NCI-H1417 treated with DMSO at 0.1 percent for 48 hours (cell line): ENCODE measurements around the gene CRYZL1.
A peak's percentile ranks its signal among the peaks of the same experiment; 100 is the strongest.
"Not testable (repeated sequence)": the region's sequence is repeated elsewhere in the genome, so short reads cannot be mapped to it uniquely, and the experiment has no call there.

Experiments
- DNase-seq: peaks from one replicate; lab custom pipeline; 2025; lab: John Stamatoyannopoulos, UW

Gene CRYZL1

GRCh38 chr21:33641352-33642026 is at the start of gene CRYZL1:
Gene CRYZL1, minus strand, starts transcription at chr21:33641741. Its CDS starts 10,190 bp downstream, at chr21:33631551.
- peak; percentile 99 for DNase-seq

- no peak for DNase-seq
Observed at GRCh38 chr21:33690874-33691273, 49.3 kb upstream of the CRYZL1 start.

- no peak for DNase-seq
Observed at GRCh38 chr21:33688353-33688752, 46.8 kb upstream of the CRYZL1 start.

- DNase-seq, result no peak
Observed at GRCh38 chr21:33687634-33688033, 46.1 kb upstream of the CRYZL1 start.

- no peak for DNase-seq
Observed at GRCh38 chr21:33686386-33686785, 44.8 kb upstream of the CRYZL1 start.

- DNase-seq, result no peak
Observed at GRCh38 chr21:33685613-33686197, 44.2 kb upstream of the CRYZL1 start.

- no peak for DNase-seq
Observed at GRCh38 chr21:33684923-33685560, 43.5 kb upstream of the CRYZL1 start.

- no peak for DNase-seq
Observed at GRCh38 chr21:33684068-33684467, 42.5 kb upstream of the CRYZL1 start.

GRCh38 chr21:33682992-33683627 is 41.6 kb upstream of the CRYZL1 start:
- DNase-seq, result no peak

- DNase-seq, result no peak
Observed at GRCh38 chr21:33680870-33681269, 39.3 kb upstream of the CRYZL1 start.

GRCh38 chr21:33677450-33677849 is 35.9 kb upstream of the CRYZL1 start:
- DNase-seq, result no peak

- not testable (repeated sequence) for DNase-seq
Observed at GRCh38 chr21:33676666-33677065, 35.1 kb upstream of the CRYZL1 start.

- no peak for DNase-seq
Observed at GRCh38 chr21:33674226-33674625, 32.7 kb upstream of the CRYZL1 start.

- DNase-seq, result no peak
Observed at GRCh38 chr21:33673473-33673872, 31.9 kb upstream of the CRYZL1 start.

- no peak for DNase-seq
Observed at GRCh38 chr21:33670076-33670978, 28.8 kb upstream of the CRYZL1 start.

GRCh38 chr21:33668620-33669019 is 27.1 kb upstream of the CRYZL1 start:
- DNase-seq, result no peak

- DNase-seq, result no peak
Observed at GRCh38 chr21:33668180-33668579, 26.6 kb upstream of the CRYZL1 start.

GRCh38 chr21:33667636-33668035 is 26.1 kb upstream of the CRYZL1 start:
- no peak for DNase-seq

GRCh38 chr21:33666153-33666552 is 24.6 kb upstream of the CRYZL1 start:
- DNase-seq, result no peak

- DNase-seq, result no peak
Observed at GRCh38 chr21:33664135-33664534, 22.6 kb upstream of the CRYZL1 start.

GRCh38 chr21:33663241-33663640 is 21.7 kb upstream of the CRYZL1 start:
- DNase-seq, result no peak

GRCh38 chr21:33662046-33662445 is 20.5 kb upstream of the CRYZL1 start:
- no peak for DNase-seq
